BJ (cell line): Measurements from ENCODE around the gene NUP50. TPM values are rescaled to one million over a fixed set of nuclear protein-coding genes. Genes with fewer than 3 reads are reported as not detected.

Experiments
- CTCF ChIA-PET: fragments of 350-600 bp; formaldehyde crosslinking; extraction: SDS; loops from one replicate; lab custom pipeline; 2021; ENCODE audit warnings: antibody characterized with exemption, inconsistent platforms; lab: Yijun Ruan, JAX
- POLR2A ChIA-PET: fragments of 300-600 bp; sonication (Branson Sonifier 250); formaldehyde crosslinking; extraction: SDS; loops from one replicate; lab custom pipeline; 2021; ENCODE audit warnings: antibody characterized with exemption; lab: Charles Lee
- DNase-seq: peaks from one replicate; pipeline ENCODE4 v3.0.0-alpha.2; 2011; ENCODE audit warnings: low read depth
- H3K27me3 ChIP-seq: 2 replicates; pipeline ENCODE4 v1.6.0; 2011; ENCODE audit warnings: low read length; ENCODE audit not compliant: control insufficient read depth, insufficient read depth
- H3K36me3 ChIP-seq: 2 replicates; pipeline ENCODE4 v1.5.1; 2011; ENCODE audit warnings: low read length; ENCODE audit not compliant: control insufficient read depth, insufficient read depth
- H3K4me3 ChIP-seq: 2 replicates; pipeline ENCODE4 v1.5.1; 2011; ENCODE audit warnings: low read depth, mild to moderate bottlenecking, control low read depth, low read length
- polyA plus RNA-seq: library from polyadenylated mRNA; depleted of rRNA; stranded (reverse); fragments of >200 nt; gene quantifications from 2 replicates; pipeline ENCODE4 v1.2.3, GENCODE V29; 2011
- TF ChIP-seq, protein P1 (sequence below): IDR thresholded peaks from 2 replicates; pipeline ENCODE4 v1.5.1; 2011; ENCODE audit warnings: low read depth, mild to moderate bottlenecking, control low read depth, inconsistent platforms, low read length, moderate library complexity; ENCODE audit not compliant: insufficient read depth

NUP50 gene
- polyA plus RNA-seq, 1 experiment, result 12.4 TPM

GRCh38 chr22:45192701-45193187, 29.0 kb downstream of the NUP50 start:
- H3K27me3 ChIP-seq, result no peaks in the 10 kb centered on the region
- ChIA-PET POLR2A (no interaction called here), CTCF (interaction anchor here (1.1 to 1.7 kb wide), 3 partner anchors 11 to 26 kb away, joined by 3 to 5 read pairs (median 5); no protein-coding TSS in a partner anchor)
- H3K36me3 ChIP-seq, result peaks cover 11% of the 10 kb centered on the region
- H3K4me3 ChIP-seq, result no peak overlapping the region
- TF ChIP-seq, protein P1, sequence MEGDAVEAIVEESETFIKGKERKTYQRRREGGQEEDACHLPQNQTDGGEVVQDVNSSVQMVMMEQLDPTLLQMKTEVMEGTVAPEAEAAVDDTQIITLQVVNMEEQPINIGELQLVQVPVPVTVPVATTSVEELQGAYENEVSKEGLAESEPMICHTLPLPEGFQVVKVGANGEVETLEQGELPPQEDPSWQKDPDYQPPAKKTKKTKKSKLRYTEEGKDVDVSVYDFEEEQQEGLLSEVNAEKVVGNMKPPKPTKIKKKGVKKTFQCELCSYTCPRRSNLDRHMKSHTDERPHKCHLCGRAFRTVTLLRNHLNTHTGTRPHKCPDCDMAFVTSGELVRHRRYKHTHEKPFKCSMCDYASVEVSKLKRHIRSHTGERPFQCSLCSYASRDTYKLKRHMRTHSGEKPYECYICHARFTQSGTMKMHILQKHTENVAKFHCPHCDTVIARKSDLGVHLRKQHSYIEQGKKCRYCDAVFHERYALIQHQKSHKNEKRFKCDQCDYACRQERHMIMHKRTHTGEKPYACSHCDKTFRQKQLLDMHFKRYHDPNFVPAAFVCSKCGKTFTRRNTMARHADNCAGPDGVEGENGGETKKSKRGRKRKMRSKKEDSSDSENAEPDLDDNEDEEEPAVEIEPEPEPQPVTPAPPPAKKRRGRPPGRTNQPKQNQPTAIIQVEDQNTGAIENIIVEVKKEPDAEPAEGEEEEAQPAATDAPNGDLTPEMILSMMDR, result no peak
- no peak for DNase-seq

GRCh38 chr22:45194686-45195085, 31.0 kb downstream of the NUP50 start:
- CTCF ChIA-PET, result interaction anchor here (1.1 kb wide), 1 partner anchor 12 kb away, joined by 3 read pairs; no protein-coding TSS in a partner anchor
- TF ChIP-seq, protein P1, result no peak
- no peak for DNase-seq
- POLR2A ChIA-PET, result no interaction called here
- Histone ChIP-seq H3K36me3 (peaks cover 20% of the 10 kb centered on the region), H3K4me3 (no peak overlapping the region), H3K27me3 (no peaks in the 10 kb centered on the region)

DNA sequence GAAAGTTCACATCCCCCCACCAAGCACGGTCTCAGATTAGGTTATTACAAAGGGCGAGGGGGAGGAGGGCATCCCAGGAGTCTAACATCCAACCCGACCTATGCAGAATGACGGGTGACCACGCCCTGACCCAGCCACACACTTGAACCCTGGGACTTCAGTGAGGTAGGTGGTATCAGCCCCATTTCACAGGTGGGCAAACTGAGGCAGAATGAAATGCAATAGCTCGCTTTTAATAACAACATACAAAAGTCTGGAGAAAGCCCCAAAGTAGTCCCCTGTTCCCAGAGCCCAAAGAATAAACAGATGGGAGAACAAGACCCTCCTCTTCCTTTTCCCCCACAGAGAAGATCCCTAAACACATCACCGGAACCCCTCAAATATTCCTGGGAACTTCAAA, 31.9 kb downstream of the NUP50 start:
- ChIA-PET POLR2A (no interaction called here), CTCF (interaction anchor here (1.1 kb wide), 1 partner anchor 11 kb away, joined by 3 read pairs; no protein-coding TSS in a partner anchor)
- no peak for DNase-seq
- no peaks in the 10 kb centered on the region for H3K27me3 ChIP-seq
- TF ChIP-seq, protein P1, result no peak
- H3K36me3 ChIP-seq, result peaks cover 29% of the 10 kb centered on the region
- H3K4me3 ChIP-seq, result no peak overlapping the region

DNA sequence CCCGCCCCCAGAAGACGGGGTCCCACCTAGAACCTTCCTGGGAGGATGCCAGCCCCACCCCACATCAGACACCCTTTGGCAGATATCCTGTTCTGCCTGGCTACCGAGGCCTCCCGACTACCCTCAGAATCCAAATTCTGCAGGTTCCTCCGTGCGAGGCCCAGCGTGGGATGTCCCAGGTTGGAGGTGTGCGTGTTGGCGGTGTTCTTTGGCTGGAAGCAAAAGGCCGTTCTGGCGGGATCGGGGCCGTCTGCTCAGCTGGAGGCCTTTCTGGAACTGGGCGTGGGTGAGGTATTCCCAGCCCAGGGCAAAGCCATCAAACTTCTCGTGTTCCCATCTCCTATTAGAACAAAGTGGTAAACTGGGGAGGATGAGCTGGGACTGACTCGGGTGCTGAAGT, 32.6 kb downstream of the NUP50 start:
- H3K27me3 ChIP-seq, result no peaks in the 10 kb centered on the region
- peaks cover 32% of the 10 kb centered on the region for H3K36me3 ChIP-seq
- CTCF ChIA-PET, result no interaction called here
- no peak for DNase-seq
- no peak overlapping the region for H3K4me3 ChIP-seq
- TF ChIP-seq, protein P1, result no peak
- POLR2A ChIA-PET, result no interaction called here

DNA sequence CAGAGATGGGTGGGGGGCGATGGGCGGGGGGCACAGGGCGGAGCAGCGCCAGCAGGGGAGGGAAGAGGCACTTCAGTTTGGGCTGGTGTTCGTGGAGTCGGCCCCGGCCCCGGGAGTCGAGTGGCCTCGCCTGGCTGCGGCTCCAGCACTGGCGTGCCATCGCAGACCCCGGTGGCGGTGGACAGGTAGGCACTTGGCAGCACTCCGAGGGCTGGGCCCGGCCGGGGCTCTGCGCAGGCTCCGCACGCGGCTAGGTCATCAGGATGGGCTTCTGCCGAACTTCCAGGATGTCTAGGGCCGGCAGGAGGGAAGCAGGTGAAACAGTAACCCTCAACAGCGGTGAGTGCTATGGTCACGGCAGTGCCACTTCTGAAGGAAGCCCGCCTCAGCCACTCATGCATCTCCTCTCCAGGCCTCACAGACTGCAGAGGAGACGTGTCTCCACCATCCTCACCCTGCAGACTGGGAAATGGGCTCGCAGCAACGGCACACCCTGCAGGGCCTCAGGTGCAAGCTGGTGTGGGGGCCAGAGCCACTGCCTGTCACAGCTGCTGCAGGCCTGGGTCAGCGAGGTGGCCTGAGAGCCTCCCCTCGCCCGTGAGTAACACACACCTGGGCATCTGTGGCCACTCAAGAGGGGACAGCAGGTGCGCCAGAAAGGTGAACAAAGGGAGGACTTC, 33.3 kb downstream of the NUP50 start:
- CTCF ChIA-PET, result interaction anchor here (0.7 to 0.8 kb wide), 2 partner anchors 11 to 101 kb away, joined by 3 read pairs; no protein-coding TSS in a partner anchor
- TF ChIP-seq, protein P1, result no peak
- Histone ChIP-seq H3K36me3 (peaks cover 34% of the 10 kb centered on the region), H3K27me3 (no peaks in the 10 kb centered on the region), H3K4me3 (no peak overlapping the region)
- POLR2A ChIA-PET, result no interaction called here
- no peak for DNase-seq
